Bladder microvascular endothelial cell (primary cell): ENCODE measurements around the gene SPINK7. TPM values are rescaled to one million over a fixed set of nuclear protein-coding genes. Genes with fewer than 3 reads are reported as not detected.

Experiments
- total RNA-seq: library from RNA; depleted of rRNA; stranded (reverse); fragments of >200 nt; gene quantifications from 2 replicates; pipeline ENCODE4 v1.2.3, GENCODE V29; 2014

Gene SPINK7
- not detected in 2 replicates for total RNA-seq

DNA sequence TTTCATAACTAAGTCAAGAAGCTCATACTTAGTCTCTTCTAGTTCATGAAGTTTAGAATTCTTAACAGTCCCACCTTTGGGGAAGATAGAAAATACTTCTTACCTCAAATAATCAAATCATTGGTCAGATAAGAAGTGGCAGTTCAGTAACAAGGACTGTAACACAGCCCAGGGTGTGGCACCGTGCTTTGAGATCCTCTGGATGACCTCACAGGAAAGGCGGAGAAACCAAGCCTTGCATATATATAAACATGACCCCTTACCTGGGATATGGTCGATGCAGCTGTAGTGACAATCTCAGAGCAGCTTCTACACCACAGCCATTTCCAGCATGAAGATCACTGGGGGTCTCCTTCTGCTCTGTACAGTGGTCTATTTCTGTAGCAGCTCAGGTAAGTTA, at the start of gene SPINK7:
Gene SPINK7, plus strand, starts transcription at position 271 of the 400 bp plus-strand sequence. Its CDS starts 61 bp downstream, at position 332.

DNA sequence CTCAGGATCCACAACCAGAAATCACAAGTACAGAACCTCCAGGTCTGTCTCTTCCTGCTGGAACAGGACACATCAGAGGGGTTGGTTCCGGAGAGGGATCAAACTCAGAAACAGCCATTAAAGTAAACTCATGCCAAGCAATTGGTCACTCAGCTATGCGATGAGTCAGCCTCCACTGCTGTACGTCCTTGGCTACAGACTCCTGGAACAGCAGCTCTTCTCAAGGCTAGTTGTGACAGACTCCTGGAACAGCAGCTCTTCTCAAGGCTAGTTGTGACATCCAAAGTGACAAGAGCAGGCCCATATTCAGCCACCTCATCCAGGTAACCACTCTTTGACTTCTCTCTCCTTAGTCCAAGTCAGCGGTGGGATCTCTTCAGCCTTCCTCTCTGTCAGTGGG, 43.7 kb upstream of the SPINK7 start, which contains the start of gene SPINK13:
Gene SPINK13, plus strand, starts transcription at position 229 of the 400 bp plus-strand sequence. CDS start 1,279 bp downstream, outside the sequence.

DNA sequence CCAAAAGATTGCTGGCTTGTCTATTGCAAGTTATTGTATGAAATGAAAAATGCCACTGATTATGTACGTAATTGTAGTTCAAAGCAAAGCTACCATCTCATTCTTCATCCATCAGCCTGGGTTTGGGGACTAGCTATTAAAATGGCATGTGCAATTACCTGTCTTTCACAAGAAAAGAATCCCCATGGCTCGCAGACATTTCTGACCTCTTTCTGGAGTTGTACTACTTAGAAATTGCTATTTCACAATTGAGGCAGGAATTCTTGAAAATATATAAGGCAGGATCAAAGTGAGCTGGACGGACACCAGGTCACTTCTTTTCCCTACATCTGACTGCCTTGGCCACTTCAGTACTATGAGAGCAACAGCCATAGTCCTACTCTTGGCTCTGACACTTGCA, 23.0 kb downstream of the SPINK7 start, which contains the start of gene SPINK9:
Gene SPINK9, plus strand, starts transcription at position 301 of the 400 bp plus-strand sequence. Its CDS starts 55 bp downstream, at position 356.

Other genes starting within 250 kb of the SPINK7 start
- gene SPINK5, start 248.4 kb upstream of the SPINK7 start, total RNA-seq, result 0.06 and 0.16 TPM in 2 replicates
- gene SPINK14, start 143.9 kb upstream of the SPINK7 start, total RNA-seq, result not detected in 2 replicates
- not detected in 2 replicates for gene SPINK6, start 109.4 kb upstream of the SPINK7 start, total RNA-seq
- not detected in 2 replicates for gene MARCOL, start 73.9 kb upstream of the SPINK7 start, total RNA-seq
- not detected in 2 replicates for gene SPINK13, start 43.6 kb upstream of the SPINK7 start, total RNA-seq
- not detected in 2 replicates for gene SPINK9, start 23.1 kb downstream of the SPINK7 start, total RNA-seq
- 31.1 and 76.5 TPM in 2 replicates for gene FBXO38, start 71.5 kb downstream of the SPINK7 start, total RNA-seq